OCI-LY3 (cell line): ENCODE results near the gene HERC3.

Experiments used
- CTCF ChIP-seq: fragments of 200-600, 300-600 bp; sonication (generic); IDR thresholded peaks from 2 replicates; pipeline ENCODE4 v1.5.1; 2014; ENCODE audit warnings: antibody characterized with exemption, low read length, low read depth
- EZH2phosphoT487 ChIP-seq: fragments of 200-600 bp; shearing (Covaris generic); IDR thresholded peaks from 2 replicates; pipeline ENCODE4 v1.6.1; 2018; ENCODE audit warnings: antibody characterized with exemption, mixed run types, low read depth

GRCh38 chr4:88623097-88623496 is 30.8 kb downstream of the HERC3 start:
- TF ChIP-seq EZH2phosphoT487 (no peak), CTCF (no peak)
